Measurements from ENCODE around the gene TKT.
A peak's percentile ranks its signal among the peaks of the same experiment; 100 is the strongest.
"Not testable (repeated sequence)": the region's sequence is repeated elsewhere in the genome, so short reads cannot be mapped to it uniquely, and the experiment has no call there.

The TKT gene

DNA sequence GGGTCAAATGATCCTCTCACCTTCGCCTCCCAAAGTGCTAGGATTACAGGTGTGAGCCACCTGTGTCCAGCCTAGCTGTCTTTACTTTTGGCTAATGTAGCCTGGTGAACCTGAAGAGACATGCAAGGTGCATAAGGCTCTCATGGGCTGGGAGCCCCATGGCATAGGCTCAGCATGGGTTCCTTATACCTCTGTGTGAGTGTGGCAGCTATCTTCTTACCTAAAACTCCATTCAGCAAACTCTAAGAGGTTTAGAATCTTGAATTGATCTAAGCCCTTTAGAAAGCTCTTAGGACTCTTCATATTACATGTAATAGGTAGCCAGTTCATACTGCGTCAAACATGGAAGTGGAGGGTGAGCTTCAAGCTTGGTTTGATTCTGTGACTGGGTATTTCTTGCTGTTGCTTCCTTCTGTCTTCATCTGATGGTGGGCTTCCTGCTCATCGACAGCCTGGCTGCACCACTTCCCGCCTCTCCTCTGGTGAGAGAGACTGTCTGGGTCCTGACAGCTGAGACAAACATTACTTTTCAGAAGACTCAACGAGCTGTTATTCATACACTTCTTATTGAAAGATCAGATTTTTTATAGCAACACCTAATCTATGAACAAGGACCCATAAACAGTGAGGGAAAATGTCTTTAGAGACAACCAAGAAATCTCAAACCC is 19.2 kb upstream of the TKT start:
- ChIA-PET CTCF (no interaction called here), POLR2A (no interaction called here)
- DNase-seq (ENCODE audit: extremely low spot score) = no peak
- no peak for TF ChIP-seq ELF4 (IDR thresholded peaks at IDR 0.05)
- TF ChIP-seq FOXA1 (IDR thresholded peaks at IDR 0.05) = no peak
- TF ChIP-seq ZNF384 (IDR thresholded peaks at IDR 0.05) = no peak
- TF ChIP-seq L3MBTL2 (conservative IDR thresholded peaks at IDR 0.05) = no peak
- TF ChIP-seq FOXK2 (IDR thresholded peaks at IDR 0.05) = no peak
- TF ChIP-seq FOXM1 (IDR thresholded peaks at IDR 0.05; ENCODE audit: borderline replicate concordance) = no peak
- no peak for TF ChIP-seq BHLHE40 (IDR thresholded peaks at IDR 0.05; ENCODE audit: borderline replicate concordance)
- no peak for TF ChIP-seq HDGF (IDR thresholded peaks at IDR 0.05; ENCODE audit: borderline replicate concordance)
- no peak for TF ChIP-seq SP1 (IDR thresholded peaks at IDR 0.05)
- TF ChIP-seq, protein P1, sequence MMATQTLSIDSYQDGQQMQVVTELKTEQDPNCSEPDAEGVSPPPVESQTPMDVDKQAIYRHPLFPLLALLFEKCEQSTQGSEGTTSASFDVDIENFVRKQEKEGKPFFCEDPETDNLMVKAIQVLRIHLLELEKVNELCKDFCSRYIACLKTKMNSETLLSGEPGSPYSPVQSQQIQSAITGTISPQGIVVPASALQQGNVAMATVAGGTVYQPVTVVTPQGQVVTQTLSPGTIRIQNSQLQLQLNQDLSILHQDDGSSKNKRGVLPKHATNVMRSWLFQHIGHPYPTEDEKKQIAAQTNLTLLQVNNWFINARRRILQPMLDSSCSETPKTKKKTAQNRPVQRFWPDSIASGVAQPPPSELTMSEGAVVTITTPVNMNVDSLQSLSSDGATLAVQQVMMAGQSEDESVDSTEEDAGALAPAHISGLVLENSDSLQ (IDR thresholded peaks at IDR 0.05) = no peak
- TF ChIP-seq TARDBP (IDR thresholded peaks at IDR 0.05) = no peak
- no peak for TF ChIP-seq SUZ12 (IDR thresholded peaks at IDR 0.05)
- no peak for TF ChIP-seq NFRKB (IDR thresholded peaks at IDR 0.05)

DNA sequence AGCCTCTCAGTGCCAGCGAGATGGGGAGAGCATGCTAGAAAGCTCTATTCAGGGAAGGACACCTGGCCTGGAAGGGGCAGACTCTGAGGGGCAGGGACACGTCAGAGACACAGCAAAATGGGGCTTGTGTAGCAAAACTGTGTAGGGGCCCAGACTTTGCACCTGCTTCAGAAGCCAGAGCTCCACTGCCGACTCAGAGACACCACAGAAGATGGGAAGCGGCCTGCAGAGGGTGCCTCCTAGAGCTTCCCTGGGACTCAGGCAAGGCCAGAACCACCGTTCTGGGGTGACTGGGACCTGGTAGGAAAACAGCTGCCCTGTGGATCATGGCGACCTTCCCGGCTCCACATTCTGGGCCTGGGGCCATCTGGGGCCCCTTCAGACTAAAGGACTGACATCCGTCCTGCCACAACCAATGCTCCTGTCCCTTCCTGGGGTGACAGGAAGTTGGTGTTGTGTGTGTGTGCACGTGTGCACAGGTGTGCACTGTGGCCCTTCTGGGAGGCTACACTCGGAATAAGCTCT is 17.4 kb upstream of the TKT start:
- TF ChIP-seq FOXK2 (IDR thresholded peaks at IDR 0.05) (no peak), FOXM1 (IDR thresholded peaks at IDR 0.05; ENCODE audit: borderline replicate concordance) (no peak), ZNF384 (IDR thresholded peaks at IDR 0.05) (no peak), NFRKB (IDR thresholded peaks at IDR 0.05) (no peak), TARDBP (IDR thresholded peaks at IDR 0.05) (no peak), FOXA1 (IDR thresholded peaks at IDR 0.05) (no peak), ELF4 (IDR thresholded peaks at IDR 0.05) (no peak), CTBP1 (IDR thresholded peaks at IDR 0.05; ENCODE audit: borderline replicate concordance) (no peak), HDGF (IDR thresholded peaks at IDR 0.05; ENCODE audit: borderline replicate concordance) (no peak), LEF1 (IDR thresholded peaks at IDR 0.05; ENCODE audit: borderline replicate concordance) (no peak), BHLHE40 (IDR thresholded peaks at IDR 0.05; ENCODE audit: borderline replicate concordance) (no peak), SUZ12 (IDR thresholded peaks at IDR 0.05) (no peak), L3MBTL2 (conservative IDR thresholded peaks at IDR 0.05) (no peak), ARNT (IDR thresholded peaks at IDR 0.05) (no peak), SP1 (IDR thresholded peaks at IDR 0.05) (no peak)
- TF ChIP-seq, protein P1 (IDR thresholded peaks at IDR 0.05) = no peak
- CTCF ChIA-PET = no interaction called here
- DNase-seq (ENCODE audit: extremely low spot score) = no peak
- POLR2A ChIA-PET = no interaction called here

GRCh38 chr3:53269888-53270880 is 14.4 kb upstream of the TKT start:
- TF ChIP-seq HDGF (IDR thresholded peaks at IDR 0.05; ENCODE audit: borderline replicate concordance) (no peak), LEF1 (IDR thresholded peaks at IDR 0.05; ENCODE audit: borderline replicate concordance) (no peak)
- TF ChIP-seq, protein P1 (IDR thresholded peaks at IDR 0.05) = peak; percentile 11; the same call in 1 of the 2 replicates
- peak; percentile 54 for DNase-seq (ENCODE audit: extremely low spot score)
- CTCF ChIA-PET = interaction anchor here (1.1 kb wide), 1 partner anchor 74 kb away, joined by 3 read pairs; no protein-coding TSS in a partner anchor
- POLR2A ChIA-PET = no interaction called here

- DNase-seq (ENCODE audit: extremely low spot score); POLR2A ChIA-PET; CTCF ChIA-PET: not testable (repeated sequence)
Measured at GRCh38 chr3:53269193-53269592, 13.4 kb upstream of the TKT start.

- no peak for DNase-seq (ENCODE audit: extremely low spot score)
- POLR2A ChIA-PET = no interaction called here
- CTCF ChIA-PET = no interaction called here
- TF ChIP-seq FOXA1 (IDR thresholded peaks at IDR 0.05) (no peak), ZNF384 (IDR thresholded peaks at IDR 0.05) (no peak), FOXM1 (IDR thresholded peaks at IDR 0.05; ENCODE audit: borderline replicate concordance) (no peak), LEF1 (IDR thresholded peaks at IDR 0.05; ENCODE audit: borderline replicate concordance) (no peak), L3MBTL2 (conservative IDR thresholded peaks at IDR 0.05) (no peak), SP1 (IDR thresholded peaks at IDR 0.05) (no peak), ARNT (IDR thresholded peaks at IDR 0.05) (no peak), FOXK2 (IDR thresholded peaks at IDR 0.05) (no peak), CTBP1 (IDR thresholded peaks at IDR 0.05; ENCODE audit: borderline replicate concordance) (no peak), ELF4 (IDR thresholded peaks at IDR 0.05) (no peak), TARDBP (IDR thresholded peaks at IDR 0.05) (no peak), NFRKB (IDR thresholded peaks at IDR 0.05) (no peak), HDGF (IDR thresholded peaks at IDR 0.05; ENCODE audit: borderline replicate concordance) (no peak), SUZ12 (IDR thresholded peaks at IDR 0.05) (no peak), BHLHE40 (IDR thresholded peaks at IDR 0.05; ENCODE audit: borderline replicate concordance) (no peak)
- TF ChIP-seq, protein P1 (IDR thresholded peaks at IDR 0.05) = no peak
Measured at GRCh38 chr3:53267766-53268165, 11.9 kb upstream of the TKT start.
